DND-41 (cell line): ENCODE results near the gene UBE2D3.

Experiments
- ATAC-seq: fragments of 200-7000 bp; cut with Tn5 transposase; 3 replicates; pipeline ENCODE4 v1.9.1; 2021; ENCODE audit warnings: low read depth; ENCODE audit not compliant: insufficient read depth
- DNase-seq: peaks from one replicate; pipeline ENCODE4 v3.0.0-alpha.2; 2020
- H2AFZ ChIP-seq: 2 replicates; pipeline ENCODE4 v1.6.0; 2012; ENCODE audit warnings: low read depth, low read length
- H3K27ac ChIP-seq: 2 replicates; pipeline ENCODE4 v1.5.1; 2012; ENCODE audit warnings: low read length, inconsistent platforms
- H3K27me3 ChIP-seq: fragments of 200-600 bp; sonication (generic); 2 replicates; pipeline ENCODE4 v1.6.0; 2012; ENCODE audit warnings: low read length, mild to moderate bottlenecking, inconsistent platforms; ENCODE audit not compliant: insufficient read depth, poor library complexity
- H3K36me3 ChIP-seq: 2 replicates; pipeline ENCODE4 v1.5.1; 2012; ENCODE audit warnings: low read length, inconsistent platforms; ENCODE audit not compliant: insufficient read depth
- H3K4me1 ChIP-seq: 2 replicates; pipeline ENCODE4 v1.5.1; 2012; ENCODE audit warnings: mild to moderate bottlenecking, low read length; ENCODE audit not compliant: insufficient read depth
- H3K4me2 ChIP-seq: 2 replicates; pipeline ENCODE4 v1.6.0; 2012; ENCODE audit warnings: mild to moderate bottlenecking, moderate library complexity, low read length, inconsistent platforms; ENCODE audit not compliant: insufficient read depth
- H3K4me3 ChIP-seq, 2 experiments: fragments of 200-600 bp in 1 of 2; shearing (Covaris generic) in 1 of 2; 2 replicates each; pipeline ENCODE4 v1.5.1; 2012 to 2016; ENCODE audit warnings: inconsistent platforms in 2 of 2, low read length in 2 of 2, mild to moderate bottlenecking in 2 of 2, low read depth in 1 of 2, moderate library complexity in 1 of 2
- H3K79me2 ChIP-seq: 2 replicates; pipeline ENCODE4 v1.6.0; 2012; ENCODE audit warnings: low read length, inconsistent platforms; ENCODE audit not compliant: insufficient read depth
- H3K9ac ChIP-seq: 2 replicates; pipeline ENCODE4 v1.6.0; 2012; ENCODE audit warnings: low read depth, mild to moderate bottlenecking, inconsistent platforms, low read length, moderate library complexity
- H3K9me3 ChIP-seq: 2 replicates; pipeline ENCODE4 v1.5.1; 2012; ENCODE audit warnings: low read length, moderate library complexity, mild to moderate bottlenecking, inconsistent platforms; ENCODE audit not compliant: insufficient read depth, severe bottlenecking
- H4K20me1 ChIP-seq: 2 replicates; pipeline ENCODE4 v1.6.0; 2012; ENCODE audit warnings: low read length; ENCODE audit not compliant: insufficient read depth
- CTCF ChIP-seq: IDR thresholded peaks from 2 replicates; pipeline ENCODE4 v1.5.1; 2012; ENCODE audit warnings: borderline replicate concordance, low read length, moderate library complexity, mild to moderate bottlenecking; ENCODE audit not compliant: poor library complexity, severe bottlenecking; ENCODE audit errors: extremely low read depth
- EZH2 ChIP-seq: IDR thresholded peaks from 3 replicates; pipeline ENCODE4 v1.6.1; 2012; ENCODE audit warnings: borderline replicate concordance, low read depth, mild to moderate bottlenecking, moderate library complexity, low read length, inconsistent platforms; ENCODE audit not compliant: severe bottlenecking

UBE2D3 gene

GRCh38 chr4:102761296-102761701 lies 66.1 kb downstream of the UBE2D3 start:
- ATAC-seq, result no peak
- Histone ChIP-seq H3K9me3 (no peaks in the 10 kb centered on the region), H3K79me2 (peaks cover 31% of the 10 kb centered on the region; the same call in 1 of the 2 replicates), H3K4me3 (peak overlapping the region; percentile 75 to 91; a peak in 3 of 4 replicates), H3K4me1 (peaks cover 33% of the 10 kb centered on the region), H3K27ac (peak overlapping the region; percentile 64), H3K9ac (peak overlapping the region; percentile 69), H3K27me3 (no peaks in the 10 kb centered on the region), H4K20me1 (no peaks in the 10 kb centered on the region), H2AFZ (peak overlapping the region; percentile 98), H3K36me3 (no peaks in the 10 kb centered on the region), H3K4me2 (peak overlapping the region; percentile 89)
- TF ChIP-seq CTCF (no peak), EZH2 (no peak)
- no peak for DNase-seq

GRCh38 chr4:102760645-102761295 lies 66.6 kb downstream of the UBE2D3 start, which contains the start of gene MANBA:
Gene MANBA (minus strand): TSS chr4:102760968. CDS start chr4:102760894, 74 bp downstream.
- Histone ChIP-seq H3K27me3 (no peaks in the 10 kb centered on the region), H3K4me1 (peaks cover 33% of the 10 kb centered on the region), H3K9me3 (no peaks in the 10 kb centered on the region), H3K4me2 (peak within 1 kb of the TSS; percentile 89), H3K4me3 (peak within 1 kb of the TSS; percentile 75 to 91), H4K20me1 (no peaks in the 10 kb centered on the region), H3K36me3 (no peaks in the 10 kb centered on the region), H3K79me2 (peaks cover 31% of the 10 kb centered on the region; the same call in 1 of the 2 replicates), H3K9ac (peak within 1 kb of the TSS; percentile 69), H2AFZ (peak within 1 kb of the TSS; percentile 98), H3K27ac (peak within 1 kb of the TSS; percentile 71)
- ATAC-seq (peak; percentile 93), DNase-seq (peak; percentile 86)
- TF ChIP-seq CTCF (peak; percentile 6), EZH2 (no peak)

- peak overlapping the region; percentile 71 for H3K27ac ChIP-seq
- H3K4me1 ChIP-seq, result peaks cover 33% of the 10 kb centered on the region
- H4K20me1 ChIP-seq, result no peaks in the 10 kb centered on the region
- H3K36me3 ChIP-seq, result no peaks in the 10 kb centered on the region
- peak overlapping the region; percentile 98 for H2AFZ ChIP-seq
- DNase-seq (peak; percentile 7), ATAC-seq (peak; percentile 34)
- H3K9me3 ChIP-seq, result no peaks in the 10 kb centered on the region
- no peaks in the 10 kb centered on the region for H3K27me3 ChIP-seq
- H3K79me2 ChIP-seq, result peaks cover 31% of the 10 kb centered on the region; the same call in 1 of the 2 replicates
- peak overlapping the region; percentile 89 for H3K4me2 ChIP-seq
- peak overlapping the region; percentile 75 to 91 for H3K4me3 ChIP-seq
- TF ChIP-seq EZH2 (no peak), CTCF (no peak)
- peak overlapping the region; percentile 69 for H3K9ac ChIP-seq
Observed at GRCh38 chr4:102759831-102760644, 67.3 kb downstream of the UBE2D3 start.
